Lung (tissue), 13 donors: ENCODE measurements around the gene CLP1. TPM values are rescaled to one million over a fixed set of nuclear protein-coding genes. Genes with fewer than 3 reads are reported as not detected.

Source experiments
- ATAC-seq: fragments of 200-7000 bp; cut with Tn5 transposase; one replicate; pipeline ENCODE4 v1.9.1; 2020; ENCODE audit warnings: moderate number of reproducible peaks; ENCODE audit not compliant: insufficient read depth, low FRiP score
- DNase-seq, 3 donors: peaks; one replicate each; pipeline ENCODE4 v3.0.0-alpha.2; 2013 to 2017
- H3K27ac ChIP-seq, 2 donors: one replicate each; pipeline ENCODE4 v1.5.1; 2013; ENCODE audit warnings: mild to moderate bottlenecking in 2 of 2, moderate library complexity in 2 of 2, control low read depth in 1 of 2, inconsistent platforms in 1 of 2, low read depth in 1 of 2, low read length in 1 of 2
- H3K27me3 ChIP-seq, 3 donors: one replicate each; pipeline ENCODE4 v1.5.1; 2013; ENCODE audit warnings: low read length in 2 of 3; ENCODE audit not compliant: control insufficient read depth in 3 of 3, insufficient read depth in 3 of 3
- H3K36me3 ChIP-seq, 4 donors: one replicate each; pipeline ENCODE4 v1.5.1; 2013; ENCODE audit warnings: low read length in 4 of 4, mild to moderate bottlenecking in 1 of 4, moderate library complexity in 1 of 4; ENCODE audit not compliant: control insufficient read depth in 4 of 4, insufficient read depth in 4 of 4
- H3K4me1 ChIP-seq, 5 donors: one replicate each; pipeline ENCODE4 v1.5.1; 2013; ENCODE audit warnings: low read length in 5 of 5, mild to moderate bottlenecking in 2 of 5, moderate library complexity in 1 of 5; ENCODE audit not compliant: control insufficient read depth in 5 of 5, insufficient read depth in 5 of 5
- H3K4me3 ChIP-seq: one replicate; pipeline ENCODE4 v1.5.1; 2013; ENCODE audit warnings: mild to moderate bottlenecking, control low read depth, moderate library complexity
- H3K9ac ChIP-seq, 2 donors: one replicate each; pipeline ENCODE4 v1.5.1; 2013; ENCODE audit warnings: low read length in 2 of 2, control low read depth in 1 of 2; ENCODE audit not compliant: insufficient read depth in 1 of 2
- H3K9me3 ChIP-seq, 4 donors: one replicate each; pipeline ENCODE4 v1.5.1; 2013; ENCODE audit warnings: low read length in 3 of 4, mild to moderate bottlenecking in 1 of 4, moderate library complexity in 1 of 4; ENCODE audit not compliant: control insufficient read depth in 4 of 4, insufficient read depth in 3 of 4
- CTCF ChIP-seq: IDR thresholded peaks from 2 replicates; pipeline ENCODE4 v1.5.1; 2012; ENCODE audit warnings: mild to moderate bottlenecking; ENCODE audit errors: control extremely low read depth, extremely low read depth
- WGBS, 2 donors: extraction: QIAGEN DNeasy Blood & Tissue Kit; methylation state at CpG; one replicate each; pipeline ENCODE4 v1.1.7; 2013; 5-methylcytosine and 5-hydroxymethylcytosine counted together
- polyA plus RNA-seq, 2 donors: library from polyadenylated mRNA; stranded (reverse); fragments of 200-250 nt; gene quantifications; one replicate each; pipeline ENCODE4 v1.2.1, GENCODE V29; 2013
- small RNA-seq: library from RNA; depleted of rRNA; stranded (forward); fragments of <200 nt; gene quantifications from one replicate; pipeline ENCODE3, GENCODE V24; 2014; ENCODE audit warnings: low replicate concordance
- total RNA-seq, 2 donors: library from RNA; depleted of rRNA in 1 of 2; stranded (reverse); fragments of >200 nt in 1 of 2; gene quantifications; one replicate each; pipeline ENCODE4 v1.2.1, GENCODE V29; 2014 to 2021
- donor health status: control.
- donor health status: control.
- donor health status: Bipolar disorder and iron deficiency.
- donor health status: healthy.
- donor health status: DM: yes; HTN: yes; CAD: no.

CLP1 gene
- total and polyA plus RNA-seq, 4 donors = 6.5 to 16.6 (median 9.7) TPM

- H3K27ac ChIP-seq = no peak overlapping the region
- 92 to 97% methylated on average over 5 of the region's 5 CpGs for WGBS, 2 donors
- TF ChIP-seq CTCF = no peak
- no peak for DNase-seq
- H3K4me3 ChIP-seq = no peak overlapping the region
- no peak for ATAC-seq
- H3K36me3 ChIP-seq = peaks cover 2 to 6% (median 4%) of the 10 kb centered on the region in 4 donors
- no peaks in the 10 kb centered on the region for H3K9me3 ChIP-seq
- no peak overlapping the region for H3K9ac ChIP-seq
- peaks cover 0 to 22% (median 11%) of the 10 kb centered on the region in 5 donors for H3K4me1 ChIP-seq
- H3K27me3 ChIP-seq = no peaks in the 10 kb centered on the region
Measured at GRCh38 chr11:57709802-57710367, 52.3 kb downstream of the CLP1 start.

Small RNAs within 50 kb of the gene (small RNA-seq; reads per million reads assigned to genes)
- gene MIR130A = 1,963 reads per million, percentile 99 among the genes with 10 or more reads in this experiment

Other genes starting within 250 kb of the CLP1 start
- 100 to 1,000 TPM in 1 of 2 donors, 10 to 100 TPM in 1; 23.3 to 148 TPM for gene SLC43A3, start 230.6 kb upstream of the CLP1 start, total RNA-seq
- 100 to 1,000 TPM in 1 of 2 donors, 10 to 100 TPM in 1; 61.4 to 155 TPM for gene SLC43A3, start 230.6 kb upstream of the CLP1 start, polyA plus RNA-seq
- gene RTN4RL2, start 197.2 kb upstream of the CLP1 start, total RNA-seq = 1 to 10 TPM in 1 of 2 donors, under 1 TPM in 1; 0.31 to 4.8 TPM
- 1 to 10 TPM; 1.5 to 1.8 TPM for gene RTN4RL2, start 197.2 kb upstream of the CLP1 start, polyA plus RNA-seq
- 10 to 100 TPM; 18.5 to 18.7 TPM for gene SLC43A1, start 142.1 kb upstream of the CLP1 start, total RNA-seq
- 10 to 100 TPM; 10.3 to 14.8 TPM for gene SLC43A1, start 142.1 kb upstream of the CLP1 start, polyA plus RNA-seq
- gene TIMM10, start 127.0 kb upstream of the CLP1 start, total RNA-seq = 10 to 100 TPM; 10.4 to 46.5 TPM
- 10 to 100 TPM; 45.1 to 64.7 TPM for gene TIMM10, start 127.0 kb upstream of the CLP1 start, polyA plus RNA-seq
- gene SMTNL1, start 120.2 kb upstream of the CLP1 start, total RNA-seq = not detected
- not detected for gene SMTNL1, start 120.2 kb upstream of the CLP1 start, polyA plus RNA-seq
- gene UBE2L6, start 90.1 kb upstream of the CLP1 start, total RNA-seq = 10 to 100 TPM; 38.9 to 97.1 TPM
- gene UBE2L6, start 90.1 kb upstream of the CLP1 start, polyA plus RNA-seq = 100 to 1,000 TPM in 1 of 2 donors, 10 to 100 TPM in 1; 44.9 to 129 TPM
- gene SERPING1, start 60.1 kb upstream of the CLP1 start, total RNA-seq = 100 to 1,000 TPM; 102 to 407 TPM
- 100 to 1,000 TPM; 214 to 418 TPM for gene SERPING1, start 60.1 kb upstream of the CLP1 start, polyA plus RNA-seq
- gene YPEL4, start 7.8 kb upstream of the CLP1 start, total RNA-seq = 1 to 10 TPM; 1.3 to 1.5 TPM
- 1 to 10 TPM in 1 of 2 donors, under 1 TPM in 1; 0.71 to 3.1 TPM for gene YPEL4, start 7.8 kb upstream of the CLP1 start, polyA plus RNA-seq
- 10 to 100 TPM; 37.5 to 63.2 TPM for gene ZDHHC5, start 10.4 kb downstream of the CLP1 start, total RNA-seq
- gene ZDHHC5, start 10.4 kb downstream of the CLP1 start, polyA plus RNA-seq = 10 to 100 TPM; 28.7 to 48.4 TPM
- gene MED19, start 54.5 kb downstream of the CLP1 start, total RNA-seq = 10 to 100 TPM; 12.0 to 14.9 TPM
- 10 to 100 TPM in 1 of 2 donors, 1 to 10 TPM in 1; 8.7 to 15.1 TPM for gene MED19, start 54.5 kb downstream of the CLP1 start, polyA plus RNA-seq
- 10 to 100 TPM; 55.1 to 71.8 TPM for gene TMX2, start 54.8 kb downstream of the CLP1 start, total RNA-seq
- gene TMX2, start 54.8 kb downstream of the CLP1 start, polyA plus RNA-seq = 10 to 100 TPM; 51.7 to 89.6 TPM
- gene SELENOH, start 83.7 kb downstream of the CLP1 start, total RNA-seq = 100 to 1,000 TPM in 1 of 2 donors, 10 to 100 TPM in 1; 77.3 to 123 TPM
- 100 to 1,000 TPM; 155 TPM for gene SELENOH, start 83.7 kb downstream of the CLP1 start, polyA plus RNA-seq
- gene BTBD18, start 94.1 kb downstream of the CLP1 start, total RNA-seq = not detected
- not detected for gene BTBD18, start 94.1 kb downstream of the CLP1 start, polyA plus RNA-seq
- 100 to 1,000 TPM; 197 to 423 TPM for gene CTNND1, start 104.0 kb downstream of the CLP1 start, total RNA-seq
- 10 to 100 TPM; 36.5 to 59.9 TPM for gene CTNND1, start 104.0 kb downstream of the CLP1 start, polyA plus RNA-seq